ENCODE data around the gene CDH1. TPM values are rescaled to one million over a fixed set of nuclear protein-coding genes. Genes with fewer than 3 reads are reported as not detected.

CDH1 gene
- total RNA-seq, 2 experiments from 2014 or later = 4.5 to 9.1 TPM

DNA sequence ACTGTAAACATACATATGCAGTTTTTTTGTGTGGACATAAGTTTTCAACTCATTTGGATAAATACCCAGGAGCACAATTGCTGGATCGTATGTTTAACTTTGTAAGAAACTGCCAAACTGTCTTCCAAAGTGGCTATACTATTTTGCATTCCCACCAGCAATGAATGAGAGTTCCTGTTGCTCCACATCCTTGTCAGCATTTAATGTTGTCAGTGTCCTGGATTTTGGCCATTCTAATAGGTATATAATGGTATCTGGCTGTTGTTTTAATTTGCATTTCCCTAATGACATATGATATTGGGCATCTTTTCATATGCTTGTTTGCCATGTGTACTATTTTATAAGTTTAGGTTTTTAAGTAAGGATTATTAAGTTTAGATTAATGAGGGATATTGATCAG, 120.4 kb downstream of the CDH1 start:
- CTCF ChIA-PET = interaction anchor here (0.7 kb wide), 2 partner anchors 267 to 795 kb away, joined by 3 read pairs; no protein-coding TSS in a partner anchor
- DNase-seq = no peak

GRCh38 chr16:68859828-68860227, 122.7 kb downstream of the CDH1 start:
- Mint-ChIP-seq H3K27me3 (no peaks in the 10 kb centered on the region), H3K36me3 (ENCODE audit: low read depth) (peaks cover 22% of the 10 kb centered on the region), H3K27ac (no peak overlapping the region), H3K4me3 (no peak overlapping the region), H3K4me1 (peaks cover 3% of the 10 kb centered on the region), H3K9me3 (ENCODE audit: low read depth) (no peaks in the 10 kb centered on the region)
- ATAC-seq (no peak), DNase-seq (no peak)
- ChIA-PET CTCF (interaction anchor here (0.6 to 0.8 kb wide), 2 partner anchors 269 to 516 kb away, joined by 3 read pairs; no protein-coding TSS in a partner anchor), POLR2A (no interaction called here)
- intact Hi-C loops (cut with DNase I, micrococcal nuclease) = no loop called here

More for the DNA sequence above, 120.4 kb downstream of the CDH1 start:
- no peak for ATAC-seq
- no peak overlapping the region for H3K4me3 Mint-ChIP-seq
- no peaks in the 10 kb centered on the region for H3K27me3 Mint-ChIP-seq
- intact Hi-C loops (cut with DNase I, micrococcal nuclease) = no loop called here
- no peaks in the 10 kb centered on the region for H3K9me3 Mint-ChIP-seq (ENCODE audit: low read depth)
- peaks cover 19% of the 10 kb centered on the region for H3K36me3 Mint-ChIP-seq (ENCODE audit: low read depth)
- H3K4me1 Mint-ChIP-seq = peaks cover 3% of the 10 kb centered on the region
- POLR2A ChIA-PET = no interaction called here
- no peak overlapping the region for H3K27ac Mint-ChIP-seq

DNA sequence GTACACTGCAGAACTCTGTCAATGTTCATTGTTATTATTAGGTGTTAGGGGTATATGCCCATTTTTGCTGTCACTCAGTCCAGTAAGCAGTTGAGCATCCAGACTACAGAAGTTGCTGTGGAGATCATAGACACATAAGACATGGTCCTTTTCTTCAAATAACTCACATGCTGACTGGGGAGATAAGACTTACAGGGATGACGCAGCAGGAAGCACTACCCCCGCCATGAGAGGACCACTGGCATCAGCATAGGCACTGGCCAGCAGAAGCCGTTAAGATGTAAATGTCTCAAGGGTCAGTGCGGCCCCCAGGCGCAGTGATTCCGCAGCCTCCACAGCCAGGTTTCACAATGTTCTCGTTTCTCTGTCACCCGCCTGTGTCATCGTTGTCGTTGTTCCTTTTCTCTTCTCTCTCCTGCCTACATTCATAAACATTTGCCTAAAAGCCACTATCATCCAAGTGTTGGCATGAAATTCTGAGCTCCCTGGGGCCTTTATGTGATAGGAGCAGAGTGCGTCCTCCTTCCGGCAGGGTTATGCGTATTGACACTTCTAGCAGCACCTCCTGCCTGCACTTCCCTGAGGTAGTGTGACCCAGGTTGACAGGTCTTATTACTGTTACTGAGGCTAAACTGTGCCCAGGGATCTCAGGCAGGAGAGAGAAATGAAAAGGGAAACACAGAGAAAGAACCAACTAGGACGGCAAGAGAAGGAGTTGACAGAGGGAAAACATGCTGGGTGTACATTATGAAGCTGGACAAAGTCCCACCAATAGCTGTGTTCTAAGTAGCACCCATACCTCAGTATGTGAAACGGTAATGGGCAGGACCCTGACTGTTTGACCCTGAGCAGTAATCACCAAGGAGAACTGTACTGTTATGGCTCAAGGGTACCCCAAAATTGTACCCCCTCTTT, 124.1 kb downstream of the CDH1 start:
- intact Hi-C loops (cut with DNase I, micrococcal nuclease) = no loop called here
- H3K4me1 Mint-ChIP-seq = no peaks in the 10 kb centered on the region
- H3K36me3 Mint-ChIP-seq (ENCODE audit: low read depth) = peaks cover 24% of the 10 kb centered on the region
- no peaks in the 10 kb centered on the region for H3K27me3 Mint-ChIP-seq
- ChIA-PET POLR2A (no interaction called here), CTCF (interaction anchor here (0.6 kb wide), 1 partner anchor 13 kb away, joined by 3 read pairs; no protein-coding TSS in a partner anchor)
- DNase-seq (no peak), ATAC-seq (no peak)
- H3K9me3 Mint-ChIP-seq (ENCODE audit: low read depth) = no peaks in the 10 kb centered on the region
- no peak overlapping the region for H3K27ac Mint-ChIP-seq
- H3K4me3 Mint-ChIP-seq = no peak overlapping the region

DNA sequence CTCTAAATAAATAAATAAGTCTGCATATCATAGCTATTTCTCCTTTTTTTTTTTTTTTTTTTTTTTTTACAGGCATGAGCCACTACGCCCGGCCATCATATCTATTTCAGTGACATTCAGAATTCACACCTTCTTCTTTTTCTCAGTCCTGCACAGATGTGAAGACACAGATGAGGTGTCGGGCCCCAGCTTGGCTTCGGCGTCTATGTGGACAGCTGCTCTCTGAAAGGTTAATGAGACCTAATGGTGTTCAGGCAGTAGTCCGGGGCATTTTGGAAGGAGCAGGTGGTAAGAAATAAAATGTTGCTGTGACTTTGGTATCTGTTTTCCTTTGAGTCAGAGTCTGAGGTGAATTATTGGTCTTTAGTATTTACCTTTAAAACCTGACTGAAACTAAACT, 129.8 kb downstream of the CDH1 start:
- H3K9me3 Mint-ChIP-seq (ENCODE audit: low read depth) = no peaks in the 10 kb centered on the region
- H3K4me1 Mint-ChIP-seq = no peaks in the 10 kb centered on the region
- POLR2A ChIA-PET = no interaction called here
- H3K36me3 Mint-ChIP-seq (ENCODE audit: low read depth) = peaks cover 41% of the 10 kb centered on the region
- no peak overlapping the region for H3K27ac Mint-ChIP-seq
- H3K4me3 Mint-ChIP-seq = no peak overlapping the region
- no peak for ATAC-seq
- CTCF ChIA-PET = interaction anchor here (0.6 kb wide), 2 partner anchors 51 to 263 kb away, joined by 3 read pairs; no protein-coding TSS in a partner anchor
- intact Hi-C loops (cut with DNase I, micrococcal nuclease) = no loop called here
- DNase-seq = no peak
- H3K27me3 Mint-ChIP-seq = no peaks in the 10 kb centered on the region

- ChIA-PET CTCF (no interaction called here), POLR2A (no interaction called here)
- no peak for DNase-seq
- no peaks in the 10 kb centered on the region for H3K9me3 Mint-ChIP-seq (ENCODE audit: low read depth)
- H3K4me1 Mint-ChIP-seq = no peaks in the 10 kb centered on the region
- H3K27me3 Mint-ChIP-seq = no peaks in the 10 kb centered on the region
- no peak overlapping the region for H3K4me3 Mint-ChIP-seq
- intact Hi-C loops (cut with DNase I, micrococcal nuclease) = no loop called here
- ATAC-seq = no peak
- H3K27ac Mint-ChIP-seq = no peak overlapping the region
- H3K36me3 Mint-ChIP-seq (ENCODE audit: low read depth) = peaks cover 39% of the 10 kb centered on the region
Observed at GRCh38 chr16:68869492-68870088, 132.5 kb downstream of the CDH1 start.

DNA sequence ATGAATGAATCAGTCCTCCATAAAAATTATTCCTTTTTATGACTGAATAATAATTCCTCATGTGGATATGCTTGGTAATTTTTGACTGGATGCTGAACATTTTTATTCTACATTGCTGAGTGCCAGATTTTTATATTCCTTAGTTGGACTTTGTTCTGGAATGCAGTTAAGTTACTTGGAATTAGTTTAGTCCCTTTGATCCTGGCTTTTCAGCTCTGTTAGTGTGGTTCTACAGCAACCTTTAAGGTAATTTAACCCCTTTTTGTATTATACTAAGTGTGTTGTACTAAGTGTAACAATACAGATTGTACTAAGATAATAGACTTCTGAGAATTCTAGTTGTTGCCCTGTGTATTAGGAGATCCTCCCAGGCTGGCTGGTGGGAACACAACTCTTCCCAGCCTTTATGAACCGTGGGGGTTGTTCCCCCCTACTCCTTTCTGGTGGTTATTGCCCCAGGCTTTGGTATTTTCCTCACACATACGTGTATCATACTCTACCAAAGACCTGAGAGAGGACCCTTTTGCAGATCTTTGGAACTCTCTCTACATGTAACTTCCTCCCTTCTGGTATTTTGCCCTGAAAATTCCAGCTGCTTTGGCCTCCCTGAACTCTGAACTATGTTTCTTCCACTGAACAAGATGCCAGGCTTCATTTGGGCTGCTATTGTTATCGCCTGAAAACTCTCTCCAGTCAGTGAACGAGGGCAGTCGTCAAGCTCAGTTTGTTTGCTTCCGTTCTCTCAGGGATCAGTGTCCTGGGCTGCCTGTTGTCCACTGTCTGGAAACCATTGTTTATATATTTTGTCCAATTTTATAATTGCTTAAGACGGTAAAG, 136.8 kb downstream of the CDH1 start:
- intact Hi-C loops (cut with DNase I, micrococcal nuclease) = no loop called here
- CTCF ChIA-PET = interaction anchor here (0.9 to 1.4 kb wide), 2 partner anchors 18 to 283 kb away, joined by 3 to 4 read pairs; no protein-coding TSS in a partner anchor
- Mint-ChIP-seq H3K36me3 (ENCODE audit: low read depth) (peaks cover 45% of the 10 kb centered on the region), H3K4me1 (no peaks in the 10 kb centered on the region), H3K4me3 (no peak overlapping the region), H3K27ac (no peak overlapping the region), H3K27me3 (no peaks in the 10 kb centered on the region), H3K9me3 (ENCODE audit: low read depth) (no peaks in the 10 kb centered on the region)
- DNase-seq (no peak), ATAC-seq (no peak)
- POLR2A ChIA-PET = no interaction called here

DNA sequence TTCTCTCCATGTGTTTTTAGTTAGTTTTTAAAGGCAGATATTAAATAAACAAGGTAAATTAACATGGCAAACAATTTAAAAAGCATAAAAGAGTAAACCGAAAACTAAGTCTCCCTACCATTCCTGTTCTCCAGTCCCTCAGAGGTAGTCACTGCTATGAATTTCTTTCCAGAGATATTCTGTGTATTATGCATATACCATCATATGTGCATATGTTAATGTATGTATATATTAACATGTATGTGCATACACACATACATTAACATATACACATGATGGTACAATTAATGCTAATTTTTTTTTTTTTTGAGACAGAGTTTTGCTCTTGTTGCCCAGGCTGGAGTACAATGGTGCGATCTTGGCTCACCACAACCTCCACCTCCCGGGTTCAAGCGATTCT, 138.8 kb downstream of the CDH1 start:
- Mint-ChIP-seq H3K4me1 (no peaks in the 10 kb centered on the region), H3K4me3 (no peak overlapping the region), H3K9me3 (ENCODE audit: low read depth) (no peaks in the 10 kb centered on the region), H3K27ac (no peak overlapping the region), H3K27me3 (no peaks in the 10 kb centered on the region), H3K36me3 (ENCODE audit: low read depth) (peaks cover 34% of the 10 kb centered on the region)
- no peak for ATAC-seq
- POLR2A ChIA-PET = no interaction called here
- CTCF ChIA-PET = interaction anchor here (0.6 to 0.8 kb wide), 3 partner anchors 135 to 311 kb away, joined by 3 read pairs; no protein-coding TSS in a partner anchor
- DNase-seq = no peak
- intact Hi-C loops (cut with DNase I, micrococcal nuclease) = no loop called here

GRCh38 chr16:68883685-68884084, 146.6 kb downstream of the CDH1 start:
- Mint-ChIP-seq H3K27me3 (no peaks in the 10 kb centered on the region), H3K9me3 (ENCODE audit: low read depth) (no peaks in the 10 kb centered on the region), H3K4me3 (no peak overlapping the region), H3K36me3 (ENCODE audit: low read depth) (peaks cover 22% of the 10 kb centered on the region), H3K27ac (no peak overlapping the region), H3K4me1 (no peaks in the 10 kb centered on the region)
- intact Hi-C loops (cut with DNase I, micrococcal nuclease) = no loop called here
- DNase-seq = no peak
- no peak for ATAC-seq
- CTCF ChIA-PET = no interaction called here
- POLR2A ChIA-PET = no interaction called here

DNA sequence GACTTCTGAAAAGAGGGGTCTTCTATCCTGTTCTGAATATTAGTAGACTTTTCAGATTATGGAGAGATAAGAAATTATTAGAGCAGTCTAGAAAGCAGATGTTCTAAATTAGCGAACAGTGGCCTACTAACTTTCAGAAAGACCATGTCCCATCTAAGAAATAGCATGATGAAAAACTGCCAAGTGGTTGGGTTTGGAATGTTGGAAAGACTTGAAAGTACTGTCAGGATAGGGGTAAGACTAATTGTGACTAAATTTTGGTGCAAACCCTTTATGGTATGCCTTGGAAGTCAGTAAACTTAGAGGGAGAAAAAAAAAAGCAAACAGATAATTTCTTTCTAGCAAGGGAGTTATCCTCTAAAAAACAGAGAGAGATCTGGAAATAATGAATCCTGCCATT, 147.3 kb downstream of the CDH1 start:
- no peaks in the 10 kb centered on the region for H3K27me3 Mint-ChIP-seq
- H3K36me3 Mint-ChIP-seq (ENCODE audit: low read depth) = peaks cover 25% of the 10 kb centered on the region
- H3K9me3 Mint-ChIP-seq (ENCODE audit: low read depth) = no peaks in the 10 kb centered on the region
- no peaks in the 10 kb centered on the region for H3K4me1 Mint-ChIP-seq
- POLR2A ChIA-PET = no interaction called here
- CTCF ChIA-PET = no interaction called here
- intact Hi-C loops (cut with DNase I, micrococcal nuclease) = no loop called here
- no peak for DNase-seq
- no peak overlapping the region for H3K27ac Mint-ChIP-seq
- ATAC-seq = no peak
- no peak overlapping the region for H3K4me3 Mint-ChIP-seq
